ENCODE results near the gene GPR37L1. TPM values are rescaled to one million over a fixed set of nuclear protein-coding genes. Genes with fewer than 3 reads are reported as not detected.
A peak's percentile ranks its signal among the peaks of the same experiment; 100 is the strongest.

The GPR37L1 gene
- total and polyA plus RNA-seq, 11 donors, result 0.03 to 0.05 (median 0.04) TPM; not detected in 8

GRCh38 chr1:202148391-202148790 lies 25.7 kb downstream of the GPR37L1 start:
- Histone ChIP-seq H3K27me3 (no peaks in the 10 kb centered on the region), H3K27ac (no peak overlapping the region), H3K36me3 (peaks cover 0 to 34% (median 0%) of the 10 kb centered on the region in 9 donors), H3K4me1 (peaks cover 0 to 12% (median 5%) of the 10 kb centered on the region in 12 donors), H3K9me3 (no peaks in the 10 kb centered on the region), H3K4me3 (no peak overlapping the region)
- ATAC-seq (no peak), DNase-seq (peak in 1 of 5 donors; percentile 11)
- intact Hi-C loops (cut with DNase I), result no loop called here
- 78 to 85% (median 82%) methylated on average over 4 of the region's 4 CpGs for WGBS, 4 donors
- no peak for TF ChIP-seq CTCF (IDR thresholded peaks at IDR 0.05)
- no peak for TF ChIP-seq POLR2A (IDR thresholded peaks at IDR 0.05)

DNA sequence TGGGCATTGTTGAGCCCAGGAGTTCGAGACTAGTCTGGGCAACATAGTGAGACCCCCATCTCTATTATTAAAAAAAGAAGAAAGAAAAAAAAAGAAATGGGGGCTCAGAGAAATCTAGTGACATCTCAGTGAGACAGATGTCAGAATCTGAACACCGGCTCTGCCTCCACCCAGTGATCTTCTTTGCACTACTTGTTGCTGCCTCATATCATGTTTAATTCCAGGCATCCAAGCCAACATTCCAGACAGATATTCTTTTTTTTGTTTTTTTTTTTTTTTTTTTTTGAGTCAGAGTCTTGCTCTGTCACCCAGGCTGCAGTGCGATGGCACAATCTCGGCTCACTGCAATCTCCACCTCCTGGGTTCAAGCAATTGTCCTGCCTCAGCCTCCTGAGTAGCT lies 26.8 kb downstream of the GPR37L1 start:
- no peak for TF ChIP-seq CTCF (IDR thresholded peaks at IDR 0.05)
- no peak for TF ChIP-seq POLR2A (IDR thresholded peaks at IDR 0.05)
- ATAC-seq, result no peak
- Histone ChIP-seq H3K27me3 (no peaks in the 10 kb centered on the region), H3K27ac (no peak overlapping the region), H3K9me3 (no peaks in the 10 kb centered on the region), H3K4me3 (no peak overlapping the region), H3K4me1 (peaks cover 0 to 15% (median 4%) of the 10 kb centered on the region in 12 donors), H3K36me3 (peaks cover 0 to 39% (median 0%) of the 10 kb centered on the region in 9 donors)
- intact Hi-C loops (cut with DNase I), result no loop called here
- no peak for DNase-seq
- WGBS, 4 donors, result 90 to 96% (median 93%) methylated on average over 4 of the region's 4 CpGs

DNA sequence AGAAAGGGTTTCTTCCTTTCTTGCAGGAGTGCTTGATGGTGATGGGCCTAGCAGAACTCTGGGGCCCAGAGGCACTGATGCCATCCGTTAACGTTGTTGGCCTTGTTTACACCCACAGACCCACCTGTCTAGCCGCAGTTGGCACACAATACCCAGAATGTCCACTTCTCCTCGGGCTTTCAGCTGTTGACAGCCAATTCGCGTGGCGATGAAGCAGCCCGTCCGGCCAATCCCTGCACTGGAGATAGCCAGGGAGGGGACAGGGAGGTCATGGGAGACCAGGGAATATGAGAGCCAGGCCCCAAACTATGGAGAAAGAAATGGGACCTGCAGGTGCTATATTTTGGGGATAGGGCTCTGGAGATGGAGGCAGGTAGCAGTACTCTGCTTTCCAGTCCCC lies 27.5 kb downstream of the GPR37L1 start:
- Histone ChIP-seq H3K4me3 (no peak overlapping the region), H3K4me1 (peaks cover 0 to 19% (median 5%) of the 10 kb centered on the region in 12 donors), H3K9me3 (no peaks in the 10 kb centered on the region), H3K27ac (no peak overlapping the region), H3K27me3 (no peaks in the 10 kb centered on the region), H3K36me3 (peaks cover 0 to 39% (median 0%) of the 10 kb centered on the region in 9 donors)
- intact Hi-C loops (cut with DNase I), result no loop called here
- peak in 1 of 5 donors; percentile 7 for DNase-seq
- no peak for TF ChIP-seq CTCF (IDR thresholded peaks at IDR 0.05)
- no peak for TF ChIP-seq POLR2A (IDR thresholded peaks at IDR 0.05)
- WGBS, 4 donors, result 83 to 92% (median 90%) methylated on average over 5 to 9 of the region's 9 CpGs
- ATAC-seq, result no peak

DNA sequence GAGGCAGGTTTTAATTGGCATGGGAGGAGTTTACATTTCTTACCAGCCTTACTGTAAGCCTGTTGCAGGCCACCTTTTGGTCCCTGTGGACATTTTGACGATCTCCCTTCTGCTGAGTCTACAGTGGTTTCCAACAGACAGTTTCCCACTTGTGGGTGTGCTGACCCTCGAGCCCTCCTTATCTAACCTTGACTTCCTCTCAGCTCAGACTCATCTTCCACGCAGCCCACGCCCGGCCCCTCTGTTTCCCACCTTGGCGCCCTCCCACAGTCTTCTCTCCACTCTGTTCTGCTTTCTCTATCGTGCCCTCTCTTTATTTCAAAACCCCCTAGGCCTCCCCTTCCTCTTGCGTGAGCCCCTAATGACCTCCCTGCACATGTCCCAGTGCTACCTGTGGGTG lies 27.9 kb downstream of the GPR37L1 start:
- Histone ChIP-seq H3K27ac (no peak overlapping the region), H3K9me3 (no peaks in the 10 kb centered on the region), H3K4me3 (no peak overlapping the region), H3K36me3 (peaks cover 0 to 39% (median 0%) of the 10 kb centered on the region in 9 donors), H3K4me1 (peaks cover 0 to 19% (median 5%) of the 10 kb centered on the region in 12 donors), H3K27me3 (no peaks in the 10 kb centered on the region)
- ATAC-seq (no peak), DNase-seq (peak in 1 of 5 donors; percentile 11)
- intact Hi-C loops (cut with DNase I), result no loop called here
- TF ChIP-seq POLR2A (IDR thresholded peaks at IDR 0.05), result no peak
- no peak for TF ChIP-seq CTCF (IDR thresholded peaks at IDR 0.05)
- 85 to 91% (median 87%) methylated on average over 8 of the region's 8 CpGs for WGBS, 4 donors
